Measurements from ENCODE around the gene CAMK2D.
A peak's percentile ranks its signal among the peaks of the same experiment; 100 is the strongest.

The CAMK2D gene

DNA sequence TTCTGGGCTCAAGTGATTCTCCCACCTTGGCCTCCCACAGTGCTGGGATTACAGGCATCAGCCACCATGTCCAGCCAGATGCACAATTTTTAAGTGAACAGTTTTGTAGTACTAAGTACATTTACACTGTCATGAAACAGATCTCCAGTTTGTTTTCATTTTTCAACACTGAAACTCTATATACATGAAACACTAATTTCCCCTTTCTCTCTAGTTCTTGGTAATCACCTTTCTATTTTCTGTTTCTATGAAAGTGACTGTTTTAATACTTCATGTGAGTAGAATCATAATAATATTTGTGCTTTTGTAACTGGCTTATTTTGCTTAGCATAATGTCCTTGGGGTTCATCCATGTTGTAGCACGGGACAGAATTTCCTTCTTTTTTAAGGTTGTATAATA is 237.4 kb downstream of the CAMK2D start:
- DNase-seq (ENCODE audit: low read depth in 2 of 2) = no peak

DNA sequence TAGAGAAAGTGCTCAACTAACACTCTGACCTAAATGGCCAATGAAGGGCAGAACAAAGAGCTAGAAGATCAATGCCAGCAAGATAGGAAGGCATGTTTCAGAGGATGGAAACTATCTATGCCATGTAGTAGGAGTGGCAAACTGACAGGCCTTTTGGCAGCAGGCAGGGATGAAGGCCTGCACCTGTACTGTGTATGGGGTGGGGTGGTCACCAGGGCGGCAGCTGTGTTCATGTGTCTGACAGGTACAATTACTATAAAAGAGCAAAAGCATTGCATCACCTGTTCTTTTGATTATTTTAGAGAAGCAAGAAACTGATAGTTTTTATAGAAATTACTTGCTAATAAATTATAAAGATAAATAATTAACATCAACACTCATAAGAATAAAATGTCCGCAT is 239.1 kb downstream of the CAMK2D start:
- DNase-seq (ENCODE audit: low read depth in 2 of 2) = no peak

DNA sequence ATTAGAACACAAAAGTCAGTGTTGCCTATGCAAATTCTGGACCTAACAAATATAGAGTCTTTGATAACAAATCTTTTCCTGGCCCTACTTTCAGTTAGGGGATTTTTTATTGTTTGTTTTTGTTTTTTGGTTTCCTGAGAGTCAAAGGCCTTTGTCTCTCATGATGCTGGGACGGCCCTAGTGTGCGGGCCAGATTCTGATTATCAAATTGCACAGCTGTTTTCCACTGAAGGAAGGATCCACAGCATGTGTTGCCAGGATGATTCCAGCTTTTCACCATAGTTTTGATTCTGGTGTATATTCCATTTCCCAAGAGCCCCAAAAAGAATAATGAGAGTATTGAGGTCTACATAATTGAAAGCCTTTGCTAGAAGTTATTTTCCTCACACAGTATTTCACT is 248.2 kb downstream of the CAMK2D start:
- DNase-seq (ENCODE audit: low read depth in 2 of 2) = no peak

DNA sequence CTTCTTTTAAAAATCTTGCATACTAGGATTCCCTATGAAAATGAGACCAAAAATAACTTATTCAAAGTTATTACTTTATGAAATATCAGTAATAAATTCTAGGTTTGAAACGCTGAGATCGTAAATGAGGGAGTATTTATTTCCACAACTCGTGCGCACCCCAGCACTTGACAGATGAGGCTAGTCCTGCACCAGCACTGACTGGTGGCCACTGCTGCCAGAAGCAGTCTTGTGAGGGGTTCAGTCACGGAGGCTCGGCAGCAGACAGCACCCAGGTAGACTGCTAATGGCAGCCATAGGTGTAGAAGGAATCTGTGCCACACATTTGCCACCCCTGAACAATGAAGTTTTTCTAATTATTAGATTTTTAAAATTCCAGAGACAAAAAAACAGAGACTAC is 248.7 kb downstream of the CAMK2D start:
- DNase-seq (ENCODE audit: low read depth in 2 of 2) = no peak

DNA sequence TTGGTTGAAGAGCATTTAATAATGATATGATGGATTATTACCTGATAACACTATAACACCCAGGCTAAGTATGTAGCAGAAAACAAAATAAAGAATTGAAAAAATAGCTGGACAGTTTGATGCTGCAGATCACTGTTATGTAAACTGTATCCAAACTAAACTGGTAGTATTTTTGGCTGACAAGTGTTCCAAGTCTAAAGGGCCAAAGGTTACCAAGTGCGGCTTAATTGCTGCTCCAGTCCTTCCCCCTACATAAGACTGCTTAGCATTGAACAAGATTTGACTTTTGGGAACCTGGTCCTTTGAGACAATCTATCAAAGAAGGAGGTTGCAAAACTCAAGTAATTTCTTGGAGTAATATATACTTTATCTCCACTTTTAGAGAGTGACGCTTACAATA is 249.6 kb downstream of the CAMK2D start:
- DNase-seq (ENCODE audit: low read depth in 2 of 2) = no peak

DNA sequence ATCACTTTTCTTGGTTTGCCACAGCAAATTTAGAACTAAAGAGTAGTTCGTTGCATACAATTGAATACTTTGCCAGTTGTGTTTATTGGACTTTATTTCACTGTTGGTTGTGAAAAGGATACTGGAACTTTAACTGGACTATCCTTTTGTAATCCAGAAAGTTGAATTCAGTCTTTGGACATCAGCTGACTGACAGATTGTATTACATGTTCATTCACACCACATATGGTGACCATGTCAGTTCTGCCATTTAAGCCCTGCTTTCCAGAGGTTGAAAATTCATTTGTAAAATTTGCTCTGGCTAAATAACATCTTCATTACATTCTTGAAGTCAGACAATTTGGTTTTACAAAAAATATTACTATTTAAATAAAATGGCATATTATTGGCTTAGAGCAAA is 251.7 kb downstream of the CAMK2D start:
- DNase-seq (ENCODE audit: low read depth in 2 of 2) = no peak

DNA sequence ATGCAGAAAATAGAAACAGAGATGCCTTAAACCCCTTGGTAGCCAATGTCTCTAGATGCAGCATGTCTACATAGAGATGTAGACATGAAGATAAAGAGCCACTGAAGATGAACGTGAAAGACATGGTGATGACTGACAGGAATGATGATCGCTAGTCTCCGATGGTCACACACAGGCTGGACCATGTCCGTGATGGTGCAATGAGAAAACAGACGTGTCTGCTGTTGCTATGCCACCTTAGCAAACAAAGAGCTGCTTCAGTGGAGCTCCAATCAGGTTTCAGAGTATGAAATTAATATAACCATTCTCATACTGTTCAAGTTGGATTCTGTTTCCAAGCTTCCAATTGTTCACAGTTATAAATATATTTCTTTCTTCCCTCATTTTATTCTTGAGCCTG is 256.5 kb downstream of the CAMK2D start:
- DNase-seq (ENCODE audit: low read depth in 2 of 2) = no peak

DNA sequence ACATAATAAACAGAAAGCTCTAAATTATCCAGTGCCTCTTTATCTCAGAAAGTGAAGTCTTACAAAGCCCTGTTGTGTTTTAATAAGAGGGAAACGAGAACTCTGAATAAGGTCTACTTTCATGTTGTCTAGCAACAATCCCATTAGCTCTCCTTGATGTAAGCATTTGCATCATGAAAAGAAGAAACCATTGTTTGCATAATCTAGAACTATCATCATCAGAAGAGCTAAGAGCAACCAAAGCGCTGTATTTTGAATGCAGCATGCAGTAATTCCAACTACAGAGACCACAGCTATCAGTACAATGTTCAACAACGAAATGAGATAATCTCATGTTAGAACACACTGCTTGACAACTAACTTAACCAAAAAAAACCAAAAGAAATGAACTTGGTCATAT is 257.1 kb downstream of the CAMK2D start:
- DNase-seq (ENCODE audit: low read depth in 2 of 2) = no peak

DNA sequence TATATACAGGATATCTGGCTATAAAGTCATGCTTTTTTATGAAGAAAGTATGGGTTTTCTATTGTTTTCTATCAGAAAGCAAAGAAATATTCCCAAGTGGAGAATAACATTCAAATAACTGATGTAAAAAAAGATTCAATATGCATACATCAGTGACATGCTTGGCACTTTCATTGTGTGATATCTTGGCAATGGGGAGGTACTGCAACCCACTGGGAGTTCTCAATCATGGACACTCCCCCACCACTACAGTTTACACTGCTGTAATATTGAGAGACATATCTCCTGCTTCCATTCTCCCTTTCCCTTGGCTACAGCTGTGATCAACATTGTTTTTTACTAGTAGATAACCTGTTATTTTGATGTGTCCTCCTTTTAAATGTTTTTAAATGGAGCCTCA is 257.8 kb downstream of the CAMK2D start:
- no peak for DNase-seq (ENCODE audit: low read depth in 2 of 2)

DNA sequence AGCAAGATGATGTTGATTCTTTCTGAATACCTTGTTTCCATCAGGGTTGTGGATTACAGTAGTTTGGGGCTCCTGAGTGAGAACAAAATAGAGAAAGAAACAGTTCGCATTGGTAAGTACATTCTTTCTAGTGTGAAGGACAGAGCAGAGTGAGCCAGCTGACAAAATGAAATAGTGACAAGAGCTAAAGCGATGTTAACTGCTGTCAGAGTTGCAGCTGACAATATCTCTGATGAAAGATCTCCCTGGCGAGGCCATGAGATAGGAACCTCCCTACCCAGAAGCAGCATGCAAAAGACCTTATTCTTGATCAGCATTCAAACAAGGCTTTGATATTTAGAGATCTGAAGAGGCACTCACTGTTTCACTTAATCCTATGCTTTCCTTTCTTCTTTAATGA is 258.6 kb downstream of the CAMK2D start:
- DNase-seq (ENCODE audit: low read depth in 2 of 2) = no peak

DNA sequence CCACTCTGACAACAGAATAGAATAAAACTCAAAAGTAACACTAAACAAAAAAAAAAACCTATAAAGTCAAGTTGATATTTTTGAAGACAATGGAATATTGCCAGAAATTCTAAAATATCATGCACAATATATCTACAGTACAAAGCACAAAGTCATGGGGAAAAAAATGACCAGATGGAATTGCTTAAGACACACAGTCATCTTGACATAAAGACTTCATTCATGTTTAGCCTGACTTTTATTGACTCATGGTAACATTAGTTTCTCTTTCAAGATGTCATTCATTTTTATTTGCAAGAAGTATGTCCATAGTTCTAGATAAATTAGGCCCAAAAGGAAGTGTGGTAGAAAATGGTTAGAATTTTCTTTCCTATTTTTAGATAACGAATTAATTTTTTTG is 259.1 kb downstream of the CAMK2D start:
- DNase-seq (ENCODE audit: low read depth in 2 of 2) = no peak

DNA sequence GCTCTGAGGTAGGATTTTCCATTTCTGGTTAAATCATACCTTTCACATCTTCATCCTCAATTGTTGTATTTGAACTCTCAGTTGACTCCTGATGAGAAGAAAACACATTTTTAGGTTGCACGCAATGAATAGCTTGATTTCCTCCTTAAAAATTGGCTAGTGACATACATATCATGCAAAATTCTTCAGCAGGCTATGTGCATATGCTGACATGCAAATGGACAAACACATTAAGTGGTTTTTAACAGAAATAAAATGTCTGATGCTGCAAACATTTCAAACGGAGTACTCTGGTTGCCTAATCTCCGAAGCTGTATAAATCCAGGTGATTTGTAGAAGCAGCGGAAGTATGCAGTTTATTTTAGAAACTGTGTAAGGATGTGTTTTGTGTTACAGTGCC is 261.1 kb downstream of the CAMK2D start:
- no peak for DNase-seq (ENCODE audit: low read depth in 2 of 2)

DNA sequence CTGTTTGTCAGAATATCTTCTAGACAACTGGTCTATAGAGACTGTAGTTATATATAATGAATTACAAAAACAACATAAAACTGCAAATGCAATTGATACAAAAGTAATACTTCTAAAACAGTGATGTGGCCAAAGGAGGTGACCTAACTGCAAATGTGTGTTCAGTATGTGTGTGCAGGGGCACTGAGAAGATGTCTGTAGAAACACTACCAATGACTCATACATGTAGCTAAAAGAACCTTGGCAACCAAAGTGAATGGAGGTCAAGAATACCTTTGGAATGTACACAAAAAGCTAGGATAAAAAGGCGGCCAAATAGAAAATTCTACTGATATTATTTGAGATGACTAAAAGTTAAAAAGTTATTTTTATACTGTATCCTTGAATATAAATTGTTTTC is 261.8 kb downstream of the CAMK2D start:
- no peak for DNase-seq (ENCODE audit: low read depth in 2 of 2)

DNA sequence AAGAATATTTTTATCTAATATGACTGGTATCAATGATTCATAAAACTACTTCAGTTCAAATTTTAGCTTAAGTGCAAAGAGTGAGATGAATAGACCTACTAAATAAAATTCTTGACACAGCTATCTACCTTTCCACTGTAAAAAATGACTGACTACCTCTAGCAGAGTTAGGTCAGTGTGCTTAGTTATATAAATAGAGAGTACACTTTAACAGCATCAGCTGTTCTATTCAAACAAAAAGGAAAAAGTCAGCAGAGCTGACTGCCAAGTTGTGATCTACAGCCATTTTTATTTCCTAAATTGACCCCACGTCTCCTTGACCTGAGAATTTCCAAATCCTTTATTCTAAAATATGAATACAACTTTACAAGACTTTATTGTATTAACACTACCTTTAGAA is 262.4 kb downstream of the CAMK2D start:
- DNase-seq (ENCODE audit: low read depth in 2 of 2) = no peak

DNA sequence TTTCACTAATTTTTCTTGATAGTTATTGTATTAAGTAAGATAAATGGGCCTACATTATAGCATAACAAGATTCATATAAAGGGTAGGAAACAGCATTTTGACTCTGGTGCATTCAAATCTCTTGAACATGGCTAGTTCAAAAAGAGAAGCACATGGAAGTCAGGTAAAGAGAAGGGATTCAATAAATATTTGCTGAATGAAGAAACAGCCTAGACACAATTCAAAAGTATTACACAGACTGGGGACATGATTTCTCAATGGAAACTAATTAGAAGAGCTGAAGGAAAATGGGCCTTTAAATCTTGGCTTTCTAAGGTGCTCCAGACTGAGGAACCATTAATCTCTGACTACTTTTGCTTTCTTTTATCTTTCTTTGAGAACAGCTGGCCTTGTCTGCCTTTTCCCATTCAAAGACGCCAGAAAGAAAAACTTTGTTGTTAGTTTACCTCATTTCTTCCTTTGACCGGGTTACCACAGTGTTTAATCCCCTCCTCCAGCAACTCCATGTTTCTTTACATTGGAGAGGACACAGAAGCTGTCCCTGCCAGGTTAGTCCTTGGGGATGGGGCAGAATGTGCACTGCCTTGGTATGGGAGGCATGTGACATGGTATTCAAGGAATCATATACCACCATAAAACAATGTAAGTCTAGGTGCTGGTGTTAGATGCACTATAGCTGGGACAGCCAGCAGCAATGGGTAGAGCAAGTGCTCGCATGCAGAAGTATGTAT is 264.2 kb downstream of the CAMK2D start:
- no peak for DNase-seq (ENCODE audit: low read depth in 2 of 2)

DNA sequence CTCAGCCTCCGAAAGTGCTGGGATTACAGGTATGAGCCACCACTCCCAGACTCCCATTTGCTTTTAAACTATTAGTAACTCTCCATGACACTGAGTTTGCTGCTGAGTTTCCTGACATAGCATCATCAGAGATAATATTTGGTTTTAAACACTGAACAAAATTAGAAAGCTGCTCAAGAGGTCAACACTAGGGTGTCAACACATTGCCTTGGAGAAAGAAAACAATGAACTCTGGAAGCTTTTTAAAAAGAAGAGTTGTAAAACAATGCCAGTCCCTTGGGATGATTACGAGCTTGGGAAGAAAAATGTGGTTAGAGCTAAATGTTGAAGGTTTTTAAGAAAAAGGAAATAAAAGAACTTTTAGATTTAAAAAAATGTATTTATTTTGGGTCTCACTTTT is 264.8 kb downstream of the CAMK2D start:
- DNase-seq (ENCODE audit: low read depth in 2 of 2) = no peak

DNA sequence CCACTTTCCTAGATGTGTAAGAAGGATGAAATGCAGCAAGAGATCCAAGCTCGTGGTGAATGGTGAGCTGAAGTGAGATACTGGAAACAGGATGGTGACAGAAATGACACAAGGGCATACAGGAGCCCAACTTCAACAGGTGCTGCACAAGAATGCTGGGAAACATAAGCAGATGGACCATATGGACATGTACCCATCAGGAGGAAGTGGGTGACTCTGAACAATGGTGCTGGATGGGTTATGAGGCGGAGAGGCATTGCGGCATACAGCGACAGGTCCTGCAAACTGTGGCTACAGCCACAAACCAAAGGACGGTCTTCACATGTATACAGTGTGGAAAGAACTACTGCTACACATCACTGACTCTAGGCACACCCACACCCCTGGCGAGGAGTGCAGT is 265.7 kb downstream of the CAMK2D start:
- DNase-seq (ENCODE audit: low read depth in 2 of 2) = no peak

DNA sequence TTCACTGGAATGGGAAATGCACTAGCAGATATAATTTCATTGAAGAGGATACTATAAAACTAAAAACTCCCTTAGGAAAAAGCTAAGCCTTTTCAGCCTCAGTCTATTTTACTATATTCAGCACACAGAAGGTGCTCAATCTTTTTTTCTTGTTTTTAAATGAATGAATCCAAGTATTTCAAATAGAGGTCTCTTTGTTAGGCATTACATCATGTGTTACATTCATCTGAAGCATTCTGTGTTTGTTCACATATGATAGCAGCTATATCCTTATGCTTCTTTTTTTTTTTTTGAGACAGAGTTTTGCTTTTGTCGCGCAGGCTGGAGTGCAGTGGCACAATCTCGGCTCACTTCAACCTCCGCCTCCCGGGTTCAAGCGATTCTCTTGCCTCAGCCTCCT is 278.4 kb downstream of the CAMK2D start:
- no peak for DNase-seq (ENCODE audit: low read depth in 2 of 2)

DNA sequence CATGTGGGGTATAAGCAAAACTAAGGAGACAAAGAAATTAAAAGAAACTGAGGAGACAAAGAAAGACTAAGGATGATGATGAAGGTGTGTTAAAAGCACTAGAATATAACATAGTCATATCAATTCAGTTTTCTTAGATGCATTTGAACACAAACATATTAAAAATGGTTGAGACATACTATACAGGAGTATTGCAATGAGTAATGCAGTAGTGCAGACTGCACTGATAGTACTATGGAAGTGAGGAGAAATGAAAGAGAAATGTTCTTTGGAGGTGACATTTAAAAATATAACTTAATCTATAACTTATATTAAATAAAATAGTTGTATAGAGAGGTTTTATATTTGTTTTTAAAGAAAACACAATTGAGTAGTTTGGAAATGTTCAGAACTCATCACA is 279.2 kb downstream of the CAMK2D start:
- no peak for DNase-seq (ENCODE audit: low read depth in 2 of 2)

DNA sequence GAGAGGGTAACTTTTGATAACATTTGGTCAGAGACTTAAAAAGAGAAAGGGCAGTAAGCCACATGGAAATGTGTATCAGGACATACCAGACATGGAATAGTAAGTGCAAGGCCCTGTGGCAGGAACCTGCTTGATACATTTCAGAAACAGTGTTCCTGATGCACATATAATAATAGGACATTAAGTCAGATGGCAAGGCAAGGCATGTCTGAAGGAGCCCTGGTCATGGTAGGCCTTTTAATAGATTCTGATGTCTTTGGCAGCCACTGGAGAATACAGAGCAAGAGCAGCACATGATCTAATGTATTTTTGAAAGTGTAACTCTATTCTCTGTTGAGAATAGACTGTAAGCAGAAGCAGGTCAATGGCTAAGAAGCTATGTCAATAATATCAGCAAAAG is 279.7 kb downstream of the CAMK2D start:
- DNase-seq (ENCODE audit: low read depth in 2 of 2) = no peak

DNA sequence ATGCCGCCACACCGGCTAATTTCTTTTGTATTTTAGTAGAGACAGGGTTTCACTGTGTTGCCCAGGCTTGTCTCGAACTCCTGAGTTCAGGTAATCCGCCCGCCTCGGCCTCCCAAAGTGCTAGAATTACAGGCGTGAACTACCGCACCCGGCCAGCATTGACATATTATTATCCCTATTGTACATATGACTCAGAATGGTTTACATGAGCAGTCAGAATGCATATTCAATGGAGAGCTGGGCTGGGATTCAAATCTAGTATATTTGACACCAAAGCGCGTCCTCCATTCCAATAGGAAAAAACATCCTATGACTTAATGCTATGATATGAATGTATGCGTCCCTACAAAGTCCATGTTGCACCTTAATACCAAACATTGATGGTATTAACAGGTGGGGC is 281.4 kb downstream of the CAMK2D start:
- DNase-seq (ENCODE audit: low read depth in 2 of 2) = no peak

DNA sequence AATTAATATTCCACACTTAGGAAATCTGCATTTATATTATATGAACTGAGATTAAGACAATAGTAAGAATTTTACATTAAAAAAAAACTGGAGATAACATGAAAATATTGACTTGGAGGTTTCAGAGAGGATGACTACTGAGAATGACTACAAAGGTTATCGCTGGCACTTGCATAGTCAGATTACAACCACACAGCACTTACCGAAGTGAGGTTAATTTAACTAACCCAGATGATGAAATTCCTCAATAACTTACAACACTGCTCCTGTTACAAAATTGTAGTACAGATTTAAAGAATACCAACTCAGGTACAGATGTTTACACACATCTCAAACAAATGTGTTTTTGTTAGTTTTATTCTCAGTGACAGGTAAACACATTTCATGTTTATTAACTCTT is 283.5 kb downstream of the CAMK2D start:
- DNase-seq (ENCODE audit: low read depth in 2 of 2) = no peak

DNA sequence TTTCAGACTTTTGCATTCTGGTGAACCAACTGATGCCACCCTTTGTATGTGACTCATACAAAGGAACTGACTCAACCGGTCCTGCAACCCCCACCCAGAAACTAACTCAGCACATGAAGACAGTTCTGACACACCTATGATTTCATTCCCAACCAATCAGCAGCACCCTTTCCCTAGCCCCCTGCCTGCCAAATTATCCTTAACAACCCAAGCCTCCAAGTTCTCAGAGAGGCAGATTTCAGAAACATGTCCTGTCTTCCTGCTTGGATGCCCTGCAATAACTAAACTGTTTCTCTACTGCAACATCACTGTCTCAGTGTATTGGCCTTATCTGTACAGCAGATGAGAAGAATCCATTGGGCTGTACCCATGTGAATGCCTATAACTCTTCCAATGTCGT is 284.7 kb downstream of the CAMK2D start:
- peak in 1 of 2 experiments; percentile 26 for DNase-seq (ENCODE audit: low read depth in 2 of 2)

DNA sequence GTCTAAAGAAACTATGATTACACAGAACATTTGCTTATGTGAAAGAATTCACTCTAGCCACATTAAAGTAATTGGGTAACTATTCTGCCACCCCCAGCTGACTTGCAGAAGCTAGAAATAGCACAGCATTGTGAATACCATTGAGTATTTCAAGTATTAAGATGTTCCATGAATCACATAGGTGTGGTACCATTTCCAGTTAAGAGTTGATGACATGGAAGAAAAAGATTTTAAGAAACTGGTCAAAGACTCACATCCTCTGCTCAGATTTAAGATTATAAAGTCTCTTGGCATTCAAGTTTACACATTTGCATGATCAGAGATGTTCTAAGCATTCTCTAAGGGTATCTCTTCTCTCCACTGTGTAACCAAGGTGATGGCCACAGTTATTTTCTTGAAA is 287.5 kb downstream of the CAMK2D start:
- DNase-seq (ENCODE audit: low read depth in 2 of 2) = no peak
